LNCaP clone FGC (cell line): ENCODE results near the gene SRGAP1.

Experiments
- DNase-seq: peaks from one replicate; pipeline ENCODE4 v3.0.0-alpha.2; 2011; ENCODE audit warnings: low read depth
- H3K4me3 ChIP-seq: 2 replicates; pipeline ENCODE4 v1.5.1; 2011; ENCODE audit warnings: mild to moderate bottlenecking, low read depth, low read length, control low read depth
- TF ChIP-seq, protein P1 (sequence below): IDR thresholded peaks from 2 replicates; pipeline ENCODE4 v1.5.1; 2012; ENCODE audit warnings: mild to moderate bottlenecking; ENCODE audit not compliant: control insufficient read depth, insufficient read depth; ENCODE audit errors: extremely low read depth

SRGAP1 gene

GRCh38 chr12:63976902-63977395 lies 132.4 kb downstream of the SRGAP1 start:
- TF ChIP-seq, protein P1, sequence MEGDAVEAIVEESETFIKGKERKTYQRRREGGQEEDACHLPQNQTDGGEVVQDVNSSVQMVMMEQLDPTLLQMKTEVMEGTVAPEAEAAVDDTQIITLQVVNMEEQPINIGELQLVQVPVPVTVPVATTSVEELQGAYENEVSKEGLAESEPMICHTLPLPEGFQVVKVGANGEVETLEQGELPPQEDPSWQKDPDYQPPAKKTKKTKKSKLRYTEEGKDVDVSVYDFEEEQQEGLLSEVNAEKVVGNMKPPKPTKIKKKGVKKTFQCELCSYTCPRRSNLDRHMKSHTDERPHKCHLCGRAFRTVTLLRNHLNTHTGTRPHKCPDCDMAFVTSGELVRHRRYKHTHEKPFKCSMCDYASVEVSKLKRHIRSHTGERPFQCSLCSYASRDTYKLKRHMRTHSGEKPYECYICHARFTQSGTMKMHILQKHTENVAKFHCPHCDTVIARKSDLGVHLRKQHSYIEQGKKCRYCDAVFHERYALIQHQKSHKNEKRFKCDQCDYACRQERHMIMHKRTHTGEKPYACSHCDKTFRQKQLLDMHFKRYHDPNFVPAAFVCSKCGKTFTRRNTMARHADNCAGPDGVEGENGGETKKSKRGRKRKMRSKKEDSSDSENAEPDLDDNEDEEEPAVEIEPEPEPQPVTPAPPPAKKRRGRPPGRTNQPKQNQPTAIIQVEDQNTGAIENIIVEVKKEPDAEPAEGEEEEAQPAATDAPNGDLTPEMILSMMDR, result no peak
- DNase-seq, result no peak
- no peak overlapping the region for H3K4me3 ChIP-seq

- no peak overlapping the region for H3K4me3 ChIP-seq
- DNase-seq, result no peak
- TF ChIP-seq, protein P1, result no peak
Observed at GRCh38 chr12:63977441-63977840, 132.9 kb downstream of the SRGAP1 start.

- TF ChIP-seq, protein P1, result no peak
- no peak overlapping the region for H3K4me3 ChIP-seq
- no peak for DNase-seq
Observed at GRCh38 chr12:63978519-63978918, 134.0 kb downstream of the SRGAP1 start.

GRCh38 chr12:63980211-63980610 lies 135.7 kb downstream of the SRGAP1 start:
- TF ChIP-seq, protein P1, result no peak
- H3K4me3 ChIP-seq, result no peak overlapping the region
- no peak for DNase-seq

- TF ChIP-seq, protein P1, result no peak
- no peak overlapping the region for H3K4me3 ChIP-seq
- DNase-seq, result no peak
Observed at GRCh38 chr12:63981343-63981742, 136.8 kb downstream of the SRGAP1 start.

- TF ChIP-seq, protein P1, result no peak
- DNase-seq, result no peak
- H3K4me3 ChIP-seq, result no peak overlapping the region
Observed at GRCh38 chr12:63982604-63983295, 138.2 kb downstream of the SRGAP1 start.

GRCh38 chr12:63985456-63985855 lies 141.0 kb downstream of the SRGAP1 start:
- no peak for DNase-seq
- TF ChIP-seq, protein P1, result no peak

More at GRCh38 chr12:63985456-63985855, 141.0 kb downstream of the SRGAP1 start:
- H3K4me3 ChIP-seq, result no peak overlapping the region
